Activated CD4-positive, alpha-beta T cell treated with anti-CD3 and anti-CD28 coated beads, Interleukin-2, amount 50 U/mL, for 1 hour (primary cell): Measurements from ENCODE around the gene TMIGD3.

Experiments
- DNase-seq: peaks from one replicate; pipeline ENCODE4 v3.0.0-alpha.2; 2020

The TMIGD3 gene

DNA sequence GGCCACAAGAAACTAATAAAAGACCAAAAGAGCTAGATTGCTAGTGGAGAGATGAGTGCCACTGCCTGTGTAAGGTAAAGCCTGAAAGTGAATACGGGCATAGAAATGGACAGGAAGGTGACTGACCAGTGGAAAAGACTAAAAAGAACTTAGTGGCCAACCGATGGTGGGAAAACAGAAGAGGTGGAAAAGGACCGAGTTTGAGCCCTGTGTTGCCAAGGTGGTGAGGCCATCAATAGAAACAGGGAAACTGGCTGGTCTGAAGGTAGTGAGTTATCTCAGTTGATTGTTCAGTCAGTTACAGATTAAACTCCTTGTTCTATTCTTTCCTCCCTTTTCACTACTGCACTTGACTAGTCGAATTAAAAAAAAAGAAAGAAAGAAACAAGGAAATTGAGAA lies 56.9 kb downstream of the TMIGD3 start:
- DNase-seq, result no peak

DNA sequence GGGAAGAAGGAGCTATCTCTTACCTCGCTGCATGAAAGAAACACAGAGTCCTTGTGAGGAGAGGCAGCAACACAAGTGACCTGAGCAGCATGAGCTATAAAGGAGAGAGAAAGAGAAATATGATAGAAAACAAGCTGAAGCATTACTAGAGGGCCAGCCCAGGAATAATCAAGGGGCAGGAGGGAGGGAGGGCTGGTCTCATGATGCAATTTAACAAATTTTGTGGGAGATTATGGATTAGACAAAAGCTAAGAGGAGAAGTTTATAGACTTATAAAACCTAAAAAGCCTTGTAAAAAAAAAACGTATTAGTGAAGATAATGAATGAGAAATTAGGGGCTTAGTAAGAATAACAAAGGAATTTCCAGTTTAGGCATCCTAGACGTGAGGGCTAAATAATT lies 59.4 kb downstream of the TMIGD3 start:
- no peak for DNase-seq

DNA sequence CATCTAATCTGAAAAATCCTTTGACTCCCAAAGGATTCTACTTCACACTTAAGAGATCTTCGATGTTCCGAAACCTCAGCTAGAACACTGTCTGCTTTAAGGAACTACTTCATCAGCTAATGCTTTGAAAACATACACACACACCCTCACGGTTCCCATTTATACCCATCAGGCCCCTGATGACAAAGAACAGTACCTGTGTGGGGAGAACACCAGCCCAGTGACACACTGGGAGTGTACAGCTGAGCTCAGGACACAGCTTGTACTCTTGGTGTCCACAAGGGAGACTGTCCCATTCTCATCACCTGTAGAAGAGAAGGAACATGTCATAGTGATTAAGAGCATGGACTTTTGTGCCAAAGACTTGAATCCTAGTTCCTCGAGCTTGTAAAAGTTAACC lies 61.0 kb downstream of the TMIGD3 start:
- no peak for DNase-seq

DNA sequence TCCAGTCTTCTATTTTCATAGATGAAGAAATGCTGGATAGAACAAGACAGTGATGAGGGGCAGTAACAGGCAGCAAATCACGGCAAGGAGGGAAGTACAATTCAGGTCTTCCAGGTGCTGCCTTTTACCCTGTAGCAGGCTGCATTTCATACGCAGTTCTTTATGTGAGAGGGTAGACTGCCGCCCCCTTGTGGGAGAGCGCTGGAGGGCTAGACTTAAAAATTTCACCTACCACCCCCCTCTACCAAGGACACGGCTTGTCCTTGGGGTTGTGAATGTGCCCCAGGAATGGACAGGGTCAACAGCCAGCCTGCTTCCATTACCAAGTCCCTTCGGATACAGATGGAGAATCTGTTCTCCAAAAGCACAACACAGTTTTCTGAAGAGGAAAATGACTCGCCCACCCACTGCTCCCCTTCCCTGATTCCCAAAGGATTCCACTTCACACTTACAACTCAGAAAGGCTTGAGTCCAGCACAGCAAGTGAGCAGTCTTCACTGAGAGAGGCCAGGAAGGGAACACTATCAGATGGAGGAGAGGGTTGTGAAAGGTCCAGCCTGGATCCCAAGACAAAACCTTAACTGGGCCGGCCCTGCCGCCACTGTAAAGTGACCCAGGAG lies 61.8 kb downstream of the TMIGD3 start:
- peak; percentile 75 for DNase-seq

DNA sequence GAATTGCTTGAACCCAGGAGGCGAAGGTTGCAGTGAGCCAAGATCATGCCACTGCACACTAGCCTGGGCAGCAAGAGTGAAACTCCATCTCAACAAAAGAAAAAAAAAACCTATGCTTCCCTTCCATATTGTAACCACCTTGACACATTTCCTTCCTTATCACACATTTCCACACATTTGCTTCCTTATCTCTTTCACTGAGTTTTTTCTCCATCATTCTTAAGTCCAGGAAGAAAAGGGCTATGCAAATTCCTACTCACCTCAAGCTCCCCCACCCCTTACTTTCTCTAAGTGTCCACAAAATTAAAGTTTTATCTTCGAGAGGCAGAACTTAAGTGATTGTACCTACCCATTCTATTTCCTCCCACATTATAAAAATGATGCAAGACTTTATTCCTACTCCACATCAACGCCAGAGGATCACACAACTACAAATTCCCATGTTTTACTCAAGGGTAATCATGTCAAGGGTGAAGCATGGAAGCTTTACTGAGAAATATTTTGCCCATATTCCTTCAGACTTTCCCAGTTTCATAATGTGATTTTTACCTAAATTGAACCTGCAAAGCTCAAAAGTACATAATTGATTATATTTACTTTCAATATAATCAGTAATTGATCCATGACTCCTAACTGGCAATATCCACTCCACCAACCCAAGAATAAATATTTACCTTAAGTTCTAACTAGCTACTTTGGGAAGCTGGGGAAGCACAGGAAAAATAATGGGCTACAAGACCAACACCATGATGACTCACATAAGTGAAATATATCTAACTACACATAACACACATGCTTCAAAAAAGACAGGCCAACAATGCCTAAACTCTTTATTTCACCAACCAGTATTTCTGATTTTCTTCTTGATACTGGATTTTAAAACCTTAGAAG lies 63.7 kb downstream of the TMIGD3 start:
- DNase-seq, result no peak

DNA sequence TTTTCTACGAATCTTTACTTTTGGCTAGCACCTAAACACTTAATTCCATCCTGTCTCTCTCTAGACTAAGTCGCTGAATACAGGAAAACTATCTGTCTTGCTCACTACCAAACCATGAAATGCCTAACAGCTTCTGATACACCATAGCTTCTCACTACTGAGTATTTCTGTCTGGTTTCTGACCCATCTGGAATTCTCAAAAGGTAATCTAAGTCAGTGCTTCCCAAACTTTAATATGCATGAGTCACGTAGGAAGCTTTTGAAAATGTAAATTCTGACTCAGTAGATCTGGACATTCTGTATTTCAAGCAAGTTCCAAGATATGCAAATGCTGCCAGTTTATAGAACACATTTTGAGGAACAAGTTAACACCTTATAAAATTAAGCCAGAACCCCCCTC lies 66.7 kb downstream of the TMIGD3 start:
- DNase-seq, result no peak
